ENCODE measurements around the gene PALM2AKAP2.

DNA sequence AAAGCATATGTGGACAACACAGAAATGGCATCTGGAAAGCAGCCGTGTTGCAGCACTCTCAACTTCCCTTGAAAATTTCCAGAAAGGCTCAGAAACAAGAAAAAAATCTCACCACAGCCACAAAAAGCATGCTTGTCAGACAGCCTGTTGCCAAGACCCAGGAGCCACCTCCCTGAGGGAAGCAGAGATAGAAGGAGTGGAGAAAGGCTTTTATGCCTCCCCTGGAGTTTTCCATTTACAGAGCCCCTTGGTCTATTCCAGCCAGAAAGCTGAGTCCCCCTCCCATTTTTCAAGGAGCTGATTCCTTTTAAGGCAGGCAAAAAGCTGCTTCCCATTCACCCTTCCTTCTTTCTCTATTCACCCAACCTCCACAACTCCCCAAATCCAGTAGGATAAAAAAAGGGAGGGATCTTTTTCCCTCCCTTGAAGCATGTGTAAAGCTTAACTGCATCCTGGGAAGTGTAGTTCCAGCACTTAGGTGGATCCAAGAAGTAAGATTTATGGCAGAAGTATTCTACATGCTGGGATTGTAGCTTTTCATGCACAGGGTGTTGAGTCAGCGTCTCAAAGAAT, 37.1 kb upstream of the PALM2AKAP2 start:
- TF ChIP-seq, protein P1, sequence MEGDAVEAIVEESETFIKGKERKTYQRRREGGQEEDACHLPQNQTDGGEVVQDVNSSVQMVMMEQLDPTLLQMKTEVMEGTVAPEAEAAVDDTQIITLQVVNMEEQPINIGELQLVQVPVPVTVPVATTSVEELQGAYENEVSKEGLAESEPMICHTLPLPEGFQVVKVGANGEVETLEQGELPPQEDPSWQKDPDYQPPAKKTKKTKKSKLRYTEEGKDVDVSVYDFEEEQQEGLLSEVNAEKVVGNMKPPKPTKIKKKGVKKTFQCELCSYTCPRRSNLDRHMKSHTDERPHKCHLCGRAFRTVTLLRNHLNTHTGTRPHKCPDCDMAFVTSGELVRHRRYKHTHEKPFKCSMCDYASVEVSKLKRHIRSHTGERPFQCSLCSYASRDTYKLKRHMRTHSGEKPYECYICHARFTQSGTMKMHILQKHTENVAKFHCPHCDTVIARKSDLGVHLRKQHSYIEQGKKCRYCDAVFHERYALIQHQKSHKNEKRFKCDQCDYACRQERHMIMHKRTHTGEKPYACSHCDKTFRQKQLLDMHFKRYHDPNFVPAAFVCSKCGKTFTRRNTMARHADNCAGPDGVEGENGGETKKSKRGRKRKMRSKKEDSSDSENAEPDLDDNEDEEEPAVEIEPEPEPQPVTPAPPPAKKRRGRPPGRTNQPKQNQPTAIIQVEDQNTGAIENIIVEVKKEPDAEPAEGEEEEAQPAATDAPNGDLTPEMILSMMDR (IDR thresholded peaks at IDR 0.05; ENCODE audit: borderline replicate concordance, extremely low read depth, low read length, poor library complexity, severe bottlenecking) = no peak
- TF ChIP-seq EZH2 (IDR thresholded peaks at IDR 0.05; ENCODE audit: borderline replicate concordance, low read depth, low read length, severe bottlenecking) = no peak
